H1 (cell line): ENCODE data around the gene ETFB. TPM values are rescaled to one million over a fixed set of nuclear protein-coding genes. Genes with fewer than 3 reads are reported as not detected.

Experiments used
- CTCF ChIA-PET: fragments of 300-600 bp; sonication (Branson Sonifier 250); formaldehyde crosslinking; loops from one replicate; lab custom pipeline; 2021; ENCODE audit not compliant: partially characterized antibody; lab: Charles Lee
- POLR2A ChIA-PET: fragments of 300-600 bp; sonication (Branson Sonifier 250); formaldehyde crosslinking; loops from one replicate; lab custom pipeline; 2021; ENCODE audit warnings: inconsistent platforms; ENCODE audit not compliant: partially characterized antibody; lab: Charles Lee
- DNase-seq, 2 experiments: peaks; one replicate each; pipeline versions ENCODE4 v3.0.0 to v3.0.0-alpha.2; 2010 to 2022; ENCODE audit warnings: low spot score in 2 of 2, low read depth in 1 of 2, mixed read lengths in 1 of 2
- FAIRE-seq: peaks from 2 replicates; lab custom pipeline; 2011; peaks lifted over from hg19 to GRCh38; lab: Jason Lieb, UNC
- H2AFZ ChIP-seq: 2 replicates; pipeline ENCODE4 v1.8.1; 2012; ENCODE audit warnings: low read length, inconsistent platforms
- H2AK5ac ChIP-seq: 2 replicates; pipeline ENCODE4 v1.6.1; 2013; ENCODE audit warnings: low read depth, low read length
- H2BK120ac ChIP-seq: replicated peaks from 2 replicates; pipeline ENCODE3; 2013; ENCODE audit warnings: low read depth, low read length, inconsistent platforms
- H2BK12ac ChIP-seq: 2 replicates; pipeline ENCODE4 v1.6.1; 2013; ENCODE audit warnings: low read depth, low read length
- H2BK15ac ChIP-seq: 2 replicates; pipeline ENCODE4 v1.6.1; 2013; ENCODE audit warnings: low read length
- H2BK20ac ChIP-seq: 2 replicates; pipeline ENCODE4 v1.6.1; 2013; ENCODE audit warnings: low read length
- H2BK5ac ChIP-seq: 2 replicates; pipeline ENCODE4 v1.6.1; 2013; ENCODE audit warnings: low read depth, low read length
- H3K14ac ChIP-seq: 2 replicates; pipeline ENCODE4 v1.6.1; 2013; ENCODE audit warnings: inconsistent platforms; ENCODE audit not compliant: insufficient read length
- H3K18ac ChIP-seq: 2 replicates; pipeline ENCODE4 v1.6.1; 2013; ENCODE audit warnings: low read length; ENCODE audit errors: extremely low read depth
- H3K23ac ChIP-seq: 2 replicates; pipeline ENCODE4 v1.6.1; 2013; ENCODE audit warnings: inconsistent platforms; ENCODE audit not compliant: insufficient read length
- H3K23me2 ChIP-seq: 2 replicates; pipeline ENCODE4 v1.6.1; 2013; ENCODE audit warnings: low read depth, low read length
- H3K27ac ChIP-seq: 2 replicates; pipeline ENCODE4 v1.6.1; 2011; ENCODE audit warnings: low read depth, low read length, inconsistent platforms
- H3K27me3 ChIP-seq, 4 experiments: replicated peaks in 1 of 4; 1 replicate in 1 of 4; 2 replicates in 3 of 4; pipeline versions ENCODE4 v1.6.1 to v1.8.1; 2011 to 2013; ENCODE audit warnings: low read length in 3 of 4, mild to moderate bottlenecking in 3 of 4, inconsistent platforms in 2 of 4, mixed read lengths in 2 of 4, moderate library complexity in 1 of 4; ENCODE audit not compliant: control insufficient read depth in 3 of 4, insufficient read depth in 3 of 4; ENCODE audit errors: extremely low read depth in 1 of 4
- H3K36me3 ChIP-seq, 4 experiments: 2 replicates each; pipeline versions ENCODE4 v1.6.1 to v1.8.1; 2011 to 2013; ENCODE audit warnings: mild to moderate bottlenecking in 4 of 4, low read length in 3 of 4, moderate library complexity in 2 of 4, control low read depth in 1 of 4, inconsistent platforms in 1 of 4; ENCODE audit not compliant: insufficient read depth in 4 of 4, control insufficient read depth in 2 of 4
- H3K4ac ChIP-seq: replicated peaks from 2 replicates; pipeline ENCODE3; 2013; ENCODE audit warnings: low read length, low read depth, mixed read lengths, inconsistent platforms; ENCODE audit not compliant: insufficient read length
- H3K4me1 ChIP-seq, 4 experiments: replicated peaks in 1 of 4; 1 replicate in 1 of 4; 2 replicates in 3 of 4; pipeline versions ENCODE4 v1.6.1 to v1.8.1; 2011 to 2013; ENCODE audit warnings: low read length in 3 of 4, inconsistent platforms in 2 of 4, mixed read lengths in 1 of 4; ENCODE audit not compliant: insufficient read depth in 4 of 4, control insufficient read depth in 3 of 4
- H3K4me2 ChIP-seq, 2 experiments: 2 replicates each; pipeline versions ENCODE4 v1.6.1 to v1.8.1; 2011 to 2013; ENCODE audit warnings: low read depth in 2 of 2, low read length in 2 of 2, control low read depth in 1 of 2, inconsistent platforms in 1 of 2, mild to moderate bottlenecking in 1 of 2; ENCODE audit not compliant: insufficient read depth in 1 of 2
- H3K4me3 ChIP-seq, 4 experiments: fragments of 200-600, 300-600 bp in 1 of 4; sonication (generic), shearing (Covaris generic), sonication (Bioruptor Twin) in 1 of 4; 2 replicates each; pipeline versions ENCODE4 v1.5.1 to v1.8.1; 2011 to 2016; ENCODE audit warnings: low read length in 4 of 4, low read depth in 3 of 4, control low read depth in 2 of 4, inconsistent platforms in 2 of 4, mild to moderate bottlenecking in 2 of 4, mixed read lengths in 1 of 4, moderate library complexity in 1 of 4; ENCODE audit not compliant: insufficient read depth in 2 of 4; ENCODE audit errors: extremely low read depth in 1 of 4
- H3K56ac ChIP-seq: replicated peaks from 2 replicates; pipeline ENCODE3; 2013; ENCODE audit warnings: low read depth, mild to moderate bottlenecking, mixed read lengths, low read length, inconsistent platforms; ENCODE audit not compliant: insufficient read length
- H3K79me1 ChIP-seq: 2 replicates; pipeline ENCODE4 v1.6.1; 2013; ENCODE audit warnings: low read depth, low read length, control low read depth
- H3K79me2 ChIP-seq, 2 experiments: 2 replicates each; pipeline versions ENCODE4 v1.6.1 to v1.8.1; 2012 to 2013; ENCODE audit warnings: low read length in 2 of 2, mild to moderate bottlenecking in 2 of 2, inconsistent platforms in 1 of 2; ENCODE audit not compliant: insufficient read depth in 2 of 2, control insufficient read depth in 1 of 2
- H3K9ac ChIP-seq, 4 experiments: replicated peaks in 1 of 4; 1 replicate in 1 of 4; 2 replicates in 3 of 4; pipeline versions ENCODE4 v1.6.1 to v1.8.1; 2011 to 2013; ENCODE audit warnings: low read depth in 3 of 4, low read length in 3 of 4, control low read depth in 2 of 4, mild to moderate bottlenecking in 2 of 4, moderate library complexity in 2 of 4, inconsistent platforms in 1 of 4; ENCODE audit errors: extremely low read depth in 1 of 4
- H3K9me3 ChIP-seq, 2 experiments: 2 replicates each; pipeline versions ENCODE4 v1.6.1 to v1.8.1; 2012 to 2013; ENCODE audit warnings: mild to moderate bottlenecking in 2 of 2, moderate library complexity in 2 of 2, control low read depth in 1 of 2, inconsistent platforms in 1 of 2, low read depth in 1 of 2, low read length in 1 of 2, mixed read lengths in 1 of 2; ENCODE audit not compliant: insufficient read depth in 2 of 2
- H4K20me1 ChIP-seq, 2 experiments: replicated peaks in 1 of 2; 2 replicates each; pipeline versions ENCODE3 to v1.8.1; 2011 to 2013; ENCODE audit warnings: inconsistent platforms in 2 of 2, low read length in 2 of 2, mild to moderate bottlenecking in 1 of 2; ENCODE audit not compliant: insufficient read depth in 2 of 2, control insufficient read depth in 1 of 2
- H4K5ac ChIP-seq: 2 replicates; pipeline ENCODE4 v1.6.1; 2013; ENCODE audit warnings: low read length, low read depth, mixed read lengths, inconsistent platforms; ENCODE audit not compliant: insufficient read length
- H4K8ac ChIP-seq: 2 replicates; pipeline ENCODE4 v1.8.0; 2013; ENCODE audit warnings: mild to moderate bottlenecking, moderate library complexity, low read length, inconsistent platforms; ENCODE audit not compliant: insufficient read depth; ENCODE audit errors: extremely low read depth
- H4K91ac ChIP-seq: replicated peaks from 2 replicates; pipeline ENCODE3; 2013; ENCODE audit warnings: low read length, mixed read lengths, inconsistent platforms; ENCODE audit not compliant: insufficient read length
- GTF2F1 ChIP-seq: IDR thresholded peaks from 2 replicates; pipeline ENCODE4 v1.6.1; 2012; ENCODE audit warnings: low read depth, low read length, improper control_type of control experiment, borderline replicate concordance
- WGBS, 2 experiments: shearing (Covaris generic) in 1 of 2; methylation state at CpG; one replicate each; pipeline versions ENCODE4 v1.1.6 to v1.1.7; 2013 to 2015; ENCODE audit warnings: low lambda C conversion rate in 2 of 2, mixed read lengths in 2 of 2, inconsistent platforms in 1 of 2, low coverage in 1 of 2, missing lambda C conversion rate in 1 of 2; ENCODE audit not compliant: insufficient replicate concordance in 2 of 2, insufficient coverage in 1 of 2, insufficient read length in 1 of 2; ENCODE audit errors: extremely low coverage in 1 of 2, missing lambda C conversion rate in 1 of 2; 5-methylcytosine and 5-hydroxymethylcytosine counted together
- polyA plus RNA-seq, 7 experiments: library from polyadenylated mRNA; depleted of rRNA in 3 of 7; stranded (reverse) in 5 of 7; unstranded in 2 of 7; fragments of >200 nt in 5 of 7; fragments of 200-250 nt in 2 of 7; gene quantifications; 1 replicate in 5 of 7; 2 replicates in 1 of 7; 4 replicates in 1 of 7; pipeline versions ENCODE4 v1.2.1 to v1.2.3, GENCODE V29; 2011 to 2013; ENCODE audit warnings: missing spikeins in 2 of 7, mixed read lengths in 2 of 7
- total RNA-seq: library from RNA; stranded (reverse); fragmentation: NEBNext Ultra II Directional; extraction: Animal tissue kit (Norgen Biotek cat#: 25700); gene quantifications from 2 replicates; pipeline ENCODE4 v1.2.1, GENCODE V29; 2021

Gene ETFB
- total and polyA plus RNA-seq, 2 of the 8 experiments (the other 6 are each of a cell fraction or from before 2014, with no cell fraction given) = 40.0 to 66.5 TPM

DNA sequence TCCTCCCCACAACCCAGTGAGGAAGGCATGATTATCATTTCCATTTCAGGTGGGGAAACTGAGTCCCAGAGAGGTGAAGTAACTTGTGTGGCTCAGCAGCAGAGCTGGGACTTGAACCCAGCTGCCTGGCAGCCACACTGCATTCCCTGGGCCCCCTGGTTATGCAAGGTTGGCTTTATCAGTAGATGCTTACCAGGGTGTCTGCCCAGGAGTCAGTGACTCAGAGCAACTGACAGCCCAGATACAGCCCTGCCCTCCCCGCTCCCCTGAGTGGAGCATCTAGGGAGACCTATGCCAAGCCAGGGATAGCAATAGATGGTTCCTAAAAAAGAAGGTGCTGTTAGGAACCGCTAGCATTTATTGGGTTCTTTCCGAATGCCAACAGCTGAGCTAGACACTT is 48.8 kb downstream of the ETFB start:
- Histone ChIP-seq H3K79me1 (peaks cover 14% of the 10 kb centered on the region), H3K4me1 (peaks cover under 1 to 6% (median 4%) of the 10 kb centered on the region in 4 experiments; a peak in 6 of 7 replicates), H3K9ac (no peak overlapping the region), H2BK12ac (no peak overlapping the region), H3K23me2 (peaks cover 9% of the 10 kb centered on the region; the same call in 1 of the 2 replicates), H2AK5ac (no peak overlapping the region), H3K18ac (no peak overlapping the region), H4K5ac (no peak overlapping the region), H3K9me3 (no peaks in the 10 kb centered on the region), H2BK20ac (no peak overlapping the region), H3K4ac (no peak overlapping the region), H3K36me3 (0 out of 8 replicates have a peak, but pooled peaks cover 0 to 2% (median 0%) of the 10 kb centered on the region in 4 experiments), H3K56ac (no peak overlapping the region), H3K27ac (no peak overlapping the region), H2BK5ac (no peak overlapping the region), H4K91ac (no peak overlapping the region), H4K20me1 (peaks cover 4 to 28% of the 10 kb centered on the region in 2 experiments), H3K4me3 (no peak overlapping the region), H4K8ac (no peak overlapping the region), H3K23ac (no peak overlapping the region), H2AFZ (no peak overlapping the region), H2BK120ac (no peak overlapping the region), H2BK15ac (no peak overlapping the region), H3K14ac (no peak overlapping the region), H3K27me3 (peaks cover 0 to 2% (median 0%) of the 10 kb centered on the region in 4 experiments; a peak in 3 of 7 replicates), H3K4me2 (no peak overlapping the region), H3K79me2 (no peaks in the 10 kb centered on the region)
- no peak for TF ChIP-seq GTF2F1
- FAIRE-seq (no peak), DNase-seq (no peak)
- POLR2A ChIA-PET = interaction anchor here (1.0 to 2.4 kb wide), 4 partner anchors 9 to 27 kb away, joined by 3 to 7 read pairs (median 4); no protein-coding TSS in a partner anchor
- CTCF ChIA-PET = interaction anchor here (0.5 to 2.2 kb wide), 8 partner anchors 9 to 341 kb away, joined by 3 to 6 read pairs (median 3); no protein-coding TSS in a partner anchor
- 80% methylated on average over 3 of the region's 3 CpGs; no CpG with 5 or more reads in 1 of the 2 experiments for WGBS, 2 experiments
